Stimulated activated CD4-positive, alpha-beta T cell treated with anti-CD3 and anti-CD28 coated beads, Interleukin-1b, Interleukin-23, amount 100 ng/mL, for 24 hours (primary cell): Measurements from ENCODE around the gene KDM3A.
A peak's percentile ranks its signal among the peaks of the same experiment; 100 is the strongest.

Experiments
- DNase-seq, 4 experiments: peaks; one replicate each; pipeline ENCODE4 v3.0.0-alpha.2; 2020; ENCODE audit warnings: low read depth in 4 of 4, low spot score in 1 of 4

The KDM3A gene

GRCh38 chr2:86440631-86441391 is at the start of gene KDM3A:
TSS of gene KDM3A (plus strand) at chr2:86441371. CDS start at chr2:86442048, 677 bp downstream.
- peak; percentile 93 to 99 (median 98) for DNase-seq

- no peak for DNase-seq
Observed at GRCh38 chr2:86392873-86393518, 48.2 kb upstream of the KDM3A start.

GRCh38 chr2:86393521-86394491 is 47.4 kb upstream of the KDM3A start:
- DNase-seq: no peak

GRCh38 chr2:86396291-86396785 is 44.8 kb upstream of the KDM3A start:
- DNase-seq: no peak

GRCh38 chr2:86397986-86398385 is 43.2 kb upstream of the KDM3A start:
- no peak for DNase-seq

GRCh38 chr2:86398500-86399474 is 42.4 kb upstream of the KDM3A start:
- no peak for DNase-seq

GRCh38 chr2:86400321-86400720 is 40.9 kb upstream of the KDM3A start:
- no peak for DNase-seq

GRCh38 chr2:86410581-86410980 is 30.6 kb upstream of the KDM3A start:
- DNase-seq: no peak

GRCh38 chr2:86411396-86411795 is 29.8 kb upstream of the KDM3A start:
- no peak for DNase-seq

GRCh38 chr2:86412007-86412406 is 29.2 kb upstream of the KDM3A start:
- no peak for DNase-seq

GRCh38 chr2:86413296-86414094 is 27.7 kb upstream of the KDM3A start:
- DNase-seq: no peak

GRCh38 chr2:86414996-86415395 is 26.2 kb upstream of the KDM3A start:
- DNase-seq: no peak

- DNase-seq: no peak
Observed at GRCh38 chr2:86416146-86416545, 25.0 kb upstream of the KDM3A start.

- no peak for DNase-seq
Observed at GRCh38 chr2:86417961-86418360, 23.2 kb upstream of the KDM3A start.

- no peak for DNase-seq
Observed at GRCh38 chr2:86420913-86421312, 20.3 kb upstream of the KDM3A start.

GRCh38 chr2:86426271-86426670 is 14.9 kb upstream of the KDM3A start:
- no peak for DNase-seq

- no peak for DNase-seq
Observed at GRCh38 chr2:86429335-86429734, 11.8 kb upstream of the KDM3A start.

- no peak for DNase-seq
Observed at GRCh38 chr2:86430368-86430767, 10.8 kb upstream of the KDM3A start.

GRCh38 chr2:86433137-86433536 is 8.0 kb upstream of the KDM3A start:
- DNase-seq: no peak
